Posterior cingulate gyrus (tissue), 11 donors: ENCODE measurements around the gene PCIF1.

ENCODE experiments used
- DNase-seq, 10 donors: peaks; one replicate each; pipeline versions ENCODE4 v3.0.0 to v3.0.0-alpha.2; 2020 to 2021; ENCODE audit warnings: mixed read lengths in 3 of 10
- intact Hi-C: fragments of 100-400 bp; cut with DNase I; formaldehyde crosslinking; loops from one replicate; pipeline ENCODE4 v1.15.1; 2023

Gene PCIF1

GRCh38 chr20:45920462-45921336 is 13.8 kb upstream of the PCIF1 start:
- DNase-seq: peak in 1 of 10 donors; percentile 39
- intact Hi-C loops: no loop called here

GRCh38 chr20:45921337-45922189 is 12.9 kb upstream of the PCIF1 start:
- DNase-seq: peak in 1 of 10 donors; percentile 0
- intact Hi-C loops: no loop called here

- no peak for DNase-seq
- intact Hi-C loops: no loop called here
Measured at GRCh38 chr20:45924391-45925261, 9.9 kb upstream of the PCIF1 start.

GRCh38 chr20:45925821-45926506 is 8.5 kb upstream of the PCIF1 start:
- intact Hi-C loops: no loop called here
- no peak for DNase-seq

- intact Hi-C loops: no loop called here
Measured at GRCh38 chr20:45926731-45927070, 7.8 kb upstream of the PCIF1 start.

GRCh38 chr20:45927071-45927878 is 7.2 kb upstream of the PCIF1 start:
- DNase-seq: no peak
- intact Hi-C loops: no loop called here

More at GRCh38 chr20:45926731-45927070, 7.8 kb upstream of the PCIF1 start:
- DNase-seq: no peak

GRCh38 chr20:45931680-45932079 is 2.8 kb upstream of the PCIF1 start:
- intact Hi-C loops: loop anchor here (5.0 to 10.0 kb wide), 2 partner anchors 39 to 137 kb away; partner anchors contain the start of genes CTSA, DNTTIP1, NEURL2 and WFDC3
- DNase-seq: peak in 2 of 10 donors; percentile 48 to 65

GRCh38 chr20:45933266-45934045 is 1.0 kb upstream of the PCIF1 start:
- intact Hi-C loops: loop anchor here (2.0 to 10.0 kb wide), 3 partner anchors 39 to 139 kb away; partner anchors contain the start of genes CTSA, DNTTIP1, NEURL2 and WFDC3
- peak; percentile 49 to 97 (median 75) for DNase-seq

GRCh38 chr20:45934046-45934585 is 367 bp upstream of the PCIF1 start:
- peak in 9 of 10 donors; percentile 66 to 95 (median 79) for DNase-seq
- intact Hi-C loops: loop anchor here (2.0 to 10.0 kb wide), 3 partner anchors 39 to 139 kb away; partner anchors contain the start of genes CTSA, DNTTIP1, NEURL2 and WFDC3

- intact Hi-C loops: loop anchor here (2.0 to 10.0 kb wide), 2 partner anchors 37 to 141 kb away; partner anchors contain the start of genes DNTTIP1, WFDC3 and ZNF335
- peak in 1 of 10 donors; percentile 42 for DNase-seq
Measured at GRCh38 chr20:45935416-45936046, 1.0 kb downstream of the PCIF1 start.

GRCh38 chr20:45937765-45938164 is 3.3 kb downstream of the PCIF1 start:
- DNase-seq: peak in 1 of 10 donors; percentile 0
- intact Hi-C loops: loop anchor here (10.0 kb wide), 1 partner anchor 143 kb away; the partner anchor contains the start of genes DNTTIP1 and WFDC3

GRCh38 chr20:45938727-45939438 is 4.4 kb downstream of the PCIF1 start:
- peak in 1 of 10 donors; percentile 69 for DNase-seq
- intact Hi-C loops: loop anchor here (10.0 kb wide), 1 partner anchor 144 kb away; the partner anchor contains the start of genes DNTTIP1 and WFDC3

- intact Hi-C loops: no loop called here
- DNase-seq: no peak
Measured at GRCh38 chr20:45940053-45940452, 5.6 kb downstream of the PCIF1 start.

- intact Hi-C loops: no loop called here
- DNase-seq: peak in 1 of 10 donors; percentile 35
Measured at GRCh38 chr20:45940469-45940868, 6.0 kb downstream of the PCIF1 start.

GRCh38 chr20:45943613-45944012 is 9.1 kb downstream of the PCIF1 start:
- DNase-seq: peak in 1 of 10 donors; percentile 11

More at GRCh38 chr20:45943613-45944012, 9.1 kb downstream of the PCIF1 start:
- intact Hi-C loops: no loop called here
